Activated CD8-positive, alpha-beta T cell treated with anti-CD3 and anti-CD28 coated beads for 36 hours (primary cell): ENCODE data around the gene TNS2. TPM values are rescaled to one million over a fixed set of nuclear protein-coding genes. Genes with fewer than 3 reads are reported as not detected.

ENCODE experiments used
- ATAC-seq: fragments of 200-7000 bp; cut with Tn5 transposase; one replicate; pipeline ENCODE4 v1.10.0; 2021; ENCODE audit warnings: mild to moderate bottlenecking, moderate library complexity
- CTCF ChIA-PET: fragments of 350-600 bp; sonication (Branson Sonifier 250); formaldehyde crosslinking; loops from one replicate; lab custom pipeline; 2021; ENCODE audit warnings: antibody characterized with exemption; lab: Charles Lee
- POLR2A ChIA-PET: fragments of 350-600 bp; sonication (Branson Sonifier 250); formaldehyde crosslinking; loops from one replicate; lab custom pipeline; 2021; ENCODE audit warnings: antibody characterized with exemption; lab: Charles Lee
- DNase-seq: peaks from one replicate; pipeline ENCODE4 v3.0.0-alpha.2; 2020
- H3K27ac Mint-ChIP-seq: one replicate; pipeline ENCODE4 v1.8.0; 2021; ENCODE audit warnings: mild to moderate bottlenecking, mixed read lengths
- H3K27me3 Mint-ChIP-seq: one replicate; pipeline ENCODE4 v1.8.0; 2021; ENCODE audit warnings: mixed read lengths
- H3K36me3 Mint-ChIP-seq: one replicate; pipeline ENCODE4 v1.8.0; 2021; ENCODE audit warnings: low read depth, mixed read lengths
- H3K4me1 Mint-ChIP-seq: one replicate; pipeline ENCODE4 v1.8.0; 2021; ENCODE audit warnings: low read depth, mixed read lengths
- H3K4me3 Mint-ChIP-seq: one replicate; pipeline ENCODE4 v1.8.0; 2021; ENCODE audit warnings: mild to moderate bottlenecking, moderate library complexity, mixed read lengths
- H3K9me3 Mint-ChIP-seq: one replicate; pipeline ENCODE4 v1.8.0; 2021; ENCODE audit warnings: mixed read lengths
- CTCF ChIP-seq: fragments of 200-600 bp; IDR thresholded peaks from one replicate; pipeline ENCODE4 v1.8.0; 2022; ENCODE audit warnings: antibody characterized with exemption, mild to moderate bottlenecking
- intact Hi-C: fragments of 100-400 bp; cut with micrococcal nuclease; formaldehyde crosslinking; loops from one replicate; pipeline ENCODE4 v1.10.0; 2022
- total RNA-seq, 2 experiments: library from RNA; stranded (reverse); gene quantifications; one replicate each; pipeline ENCODE4 v1.2.3, GENCODE V29; 2021

Gene TNS2
- total RNA-seq, 2 experiments from 2014 or later: 1.1 to 1.6 TPM

GRCh38 chr12:53073881-53074280 lies 24.0 kb downstream of the TNS2 start:
- H3K27me3 Mint-ChIP-seq: no peaks in the 10 kb centered on the region
- ChIA-PET POLR2A (interaction anchor here (1.2 kb wide), 1 partner anchor 20 kb away, joined by 3 read pairs; no protein-coding TSS in a partner anchor), CTCF (interaction anchor here (1.3 to 12.1 kb wide), 3 partner anchors 16 to 26 kb away, joined by 4 to 553 read pairs (median 4); partner anchors contain the start of genes IGFBP6, SOAT2 and SPRYD3)
- no peaks in the 10 kb centered on the region for H3K9me3 Mint-ChIP-seq
- no peak overlapping the region for H3K4me3 Mint-ChIP-seq
- ATAC-seq: no peak
- DNase-seq: no peak
- peaks cover 26% of the 10 kb centered on the region for H3K4me1 Mint-ChIP-seq
- peaks cover 22% of the 10 kb centered on the region for H3K36me3 Mint-ChIP-seq
- peak overlapping the region; percentile 22 for H3K27ac Mint-ChIP-seq
- intact Hi-C loops: no loop called here
- TF ChIP-seq CTCF: no peak

GRCh38 chr12:53074283-53074998 lies 24.6 kb downstream of the TNS2 start:
- Mint-ChIP-seq H3K4me1 (peaks cover 25% of the 10 kb centered on the region), H3K4me3 (no peak overlapping the region), H3K27me3 (no peaks in the 10 kb centered on the region), H3K27ac (peak overlapping the region; percentile 22), H3K9me3 (no peaks in the 10 kb centered on the region), H3K36me3 (peaks cover 22% of the 10 kb centered on the region)
- TF ChIP-seq CTCF: no peak
- ChIA-PET CTCF (interaction anchor here (1.6 to 31.8 kb wide), 3 partner anchors 6 to 27 kb away, joined by 4 to 553 read pairs (median 553); partner anchors contain the start of genes IGFBP6, SOAT2 and SPRYD3), POLR2A (no interaction called here)
- no peak for ATAC-seq
- no peak for DNase-seq
- intact Hi-C loops: no loop called here

- intact Hi-C loops: no loop called here
- Mint-ChIP-seq H3K36me3 (peaks cover 22% of the 10 kb centered on the region), H3K27me3 (no peaks in the 10 kb centered on the region), H3K4me1 (peaks cover 28% of the 10 kb centered on the region), H3K27ac (no peak overlapping the region), H3K9me3 (no peaks in the 10 kb centered on the region), H3K4me3 (no peak overlapping the region)
- DNase-seq (no peak), ATAC-seq (no peak)
- POLR2A ChIA-PET: no interaction called here
- CTCF ChIA-PET: interaction anchor here (0.7 to 31.8 kb wide), 2 partner anchors 6 to 24 kb away, joined by 3 to 553 read pairs; no protein-coding TSS in a partner anchor
- no peak for TF ChIP-seq CTCF
Measured at GRCh38 chr12:53074999-53075370, 25.1 kb downstream of the TNS2 start.

DNA sequence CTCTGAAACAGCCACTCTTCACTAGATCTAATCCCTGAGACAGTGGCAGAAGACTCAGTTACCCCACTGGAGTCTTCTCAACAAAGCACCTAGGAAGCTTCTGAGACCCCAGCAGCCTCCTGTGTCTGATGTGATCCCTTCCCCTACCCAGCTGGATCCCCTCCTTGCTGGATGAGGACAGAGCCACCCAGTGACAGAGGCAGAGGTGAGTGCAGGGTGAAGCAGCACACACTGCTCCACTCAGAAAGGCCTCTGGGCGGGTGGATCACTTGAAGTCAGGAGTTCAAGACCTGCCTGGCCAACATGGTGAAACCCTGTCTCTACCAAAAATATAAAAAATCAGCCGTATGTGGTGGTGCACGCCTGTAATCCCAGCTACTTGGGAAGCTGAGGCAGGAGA lies 26.6 kb downstream of the TNS2 start:
- no peaks in the 10 kb centered on the region for H3K9me3 Mint-ChIP-seq
- POLR2A ChIA-PET: interaction anchor here (1.1 to 5.7 kb wide), 3 partner anchors 10 to 22 kb away, joined by 3 to 37 read pairs (median 15); partner anchors contain the start of gene IGFBP6
- ATAC-seq: no peak
- peaks cover 22% of the 10 kb centered on the region for H3K36me3 Mint-ChIP-seq
- H3K4me1 Mint-ChIP-seq: peaks cover 33% of the 10 kb centered on the region
- no peaks in the 10 kb centered on the region for H3K27me3 Mint-ChIP-seq
- TF ChIP-seq CTCF: no peak
- H3K4me3 Mint-ChIP-seq: no peak overlapping the region
- peak overlapping the region; percentile 3 for H3K27ac Mint-ChIP-seq
- intact Hi-C loops: no loop called here
- CTCF ChIA-PET: interaction anchor here (11.7 to 31.8 kb wide), 2 partner anchors 8 to 24 kb away, joined by 124 to 553 read pairs; partner anchors contain the start of genes IGFBP6 and SOAT2
- DNase-seq: no peak

DNA sequence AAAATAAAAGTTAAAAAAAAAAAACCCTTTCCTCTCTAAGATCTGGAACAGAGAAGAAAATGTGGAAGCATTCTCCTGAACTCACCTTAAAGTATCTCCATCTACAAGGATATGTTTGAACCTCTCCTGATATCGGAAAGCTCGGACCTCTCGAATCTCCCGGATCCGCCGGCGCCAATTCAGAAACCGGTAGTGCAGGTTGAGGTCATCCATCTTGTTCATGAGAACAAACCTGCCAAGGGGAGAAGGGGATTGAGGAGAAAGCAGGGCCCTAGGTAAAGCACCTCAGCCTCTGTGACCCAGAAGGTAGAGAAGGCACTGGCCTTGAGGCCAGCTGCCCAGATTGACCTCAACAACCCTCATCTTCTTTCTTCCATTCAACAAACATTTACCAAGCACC lies 27.2 kb downstream of the TNS2 start:
- ChIA-PET POLR2A (interaction anchor here (0.9 to 5.7 kb wide), 6 partner anchors 10 to 26 kb away, joined by 3 to 37 read pairs (median 7); partner anchors contain the start of genes IGFBP6 and SOAT2), CTCF (interaction anchor here (0.8 to 31.8 kb wide), 4 partner anchors 8 to 340 kb away, joined by 3 to 553 read pairs (median 64); partner anchors contain the start of genes IGFBP6 and SOAT2)
- H3K36me3 Mint-ChIP-seq: peaks cover 20% of the 10 kb centered on the region
- no peaks in the 10 kb centered on the region for H3K27me3 Mint-ChIP-seq
- DNase-seq (no peak), ATAC-seq (no peak)
- no peaks in the 10 kb centered on the region for H3K9me3 Mint-ChIP-seq
- intact Hi-C loops: no loop called here
- H3K4me1 Mint-ChIP-seq: peaks cover 33% of the 10 kb centered on the region
- H3K27ac Mint-ChIP-seq: no peak overlapping the region
- peak overlapping the region; percentile 83 for H3K4me3 Mint-ChIP-seq
- TF ChIP-seq CTCF: no peak
